Activated T-cell treated with anti-CD3 and anti-CD28 coated beads, Interleukin-2, amount 50 U/mL, for 72 hours (primary cell): ENCODE data around the gene TTLL10. TPM values are rescaled to one million over a fixed set of nuclear protein-coding genes. Genes with fewer than 3 reads are reported as not detected.
"Not testable (repeated sequence)": the region's sequence is repeated elsewhere in the genome, so short reads cannot be mapped to it uniquely, and the experiment has no call there.

Source experiments
- ATAC-seq, 2 donors: fragments of 150-1000 bp; cut with Tn5 transposase; replicated peaks in 1 of 2; 2 replicates each; pipeline ENCODE4 v1.10.0; 2021; ENCODE audit warnings: moderate library complexity in 2 of 2, mild to moderate bottlenecking in 1 of 2
- DNase-seq, 2 donors: peaks; one replicate each; pipeline ENCODE4 v3.0.0; 2021 to 2022; ENCODE audit warnings: mixed read lengths in 1 of 2
- H3K27ac Mint-ChIP-seq: one replicate; pipeline ENCODE4 v1.8.0; 2022; ENCODE audit warnings: mild to moderate bottlenecking, moderate library complexity, mixed read lengths
- H3K27me3 Mint-ChIP-seq: one replicate; pipeline ENCODE4 v1.8.0; 2022; ENCODE audit warnings: low read depth, mixed read lengths
- H3K36me3 Mint-ChIP-seq, 2 donors: one replicate each; pipeline ENCODE4 v1.8.0; 2022; ENCODE audit warnings: mixed read lengths in 2 of 2, mild to moderate bottlenecking in 1 of 2; ENCODE audit not compliant: insufficient read depth in 2 of 2
- H3K4me1 Mint-ChIP-seq: one replicate; pipeline ENCODE4 v1.8.0; 2022; ENCODE audit warnings: low read depth, mixed read lengths
- H3K4me3 Mint-ChIP-seq, 2 donors: one replicate each; pipeline ENCODE4 v1.8.0; 2022; ENCODE audit warnings: mild to moderate bottlenecking in 2 of 2, mixed read lengths in 2 of 2, moderate library complexity in 2 of 2
- H3K9me3 Mint-ChIP-seq, 2 donors: one replicate each; pipeline ENCODE4 v1.8.0; 2022; ENCODE audit warnings: mixed read lengths in 2 of 2
- total RNA-seq, 2 donors: library from RNA; stranded (reverse); gene quantifications; one replicate each; pipeline ENCODE4 v1.2.3, GENCODE V29; 2022

The TTLL10 gene
- total RNA-seq, 2 donors from 2014 or later: 0.36 TPM; not detected in 1

- Mint-ChIP-seq H3K36me3 (no peaks in the 10 kb centered on the region), H3K27me3 (no peaks in the 10 kb centered on the region), H3K4me3 (no peak overlapping the region), H3K27ac (no peak overlapping the region), H3K4me1 (peaks cover 14% of the 10 kb centered on the region), H3K9me3 (no peaks in the 10 kb centered on the region)
- ATAC-seq: no peak
- no peak for DNase-seq
These were observed 39.2 kb upstream of the TTLL10 start for GRCh38 chr1:1134300-1134970.

GRCh38 chr1:1135339-1136136 lies 38.1 kb upstream of the TTLL10 start:
- Mint-ChIP-seq H3K9me3 (no peaks in the 10 kb centered on the region), H3K27ac (no peak overlapping the region), H3K27me3 (no peaks in the 10 kb centered on the region), H3K4me1 (peaks cover 14% of the 10 kb centered on the region), H3K36me3 (no peaks in the 10 kb centered on the region), H3K4me3 (no peak overlapping the region)
- DNase-seq: no peak
- ATAC-seq: no peak

- Mint-ChIP-seq H3K36me3 (no peaks in the 10 kb centered on the region), H3K27ac (no peak overlapping the region), H3K4me1 (peaks cover 14% of the 10 kb centered on the region), H3K27me3 (no peaks in the 10 kb centered on the region), H3K4me3 (peak overlapping the region; percentile 13 to 58), H3K9me3 (no peaks in the 10 kb centered on the region)
- ATAC-seq: peak; percentile 40 to 48
- DNase-seq: peak in 1 of 2 donors; percentile 26
These were observed 37.0 kb upstream of the TTLL10 start for GRCh38 chr1:1136547-1137230.

GRCh38 chr1:1137256-1138045 lies 36.2 kb upstream of the TTLL10 start:
- DNase-seq (peak; percentile 85 to 87), ATAC-seq (peak; percentile 91)
- H3K4me1 Mint-ChIP-seq: peaks cover 19% of the 10 kb centered on the region
- peak overlapping the region; percentile 87 for H3K27ac Mint-ChIP-seq
- H3K4me3 Mint-ChIP-seq: peak overlapping the region; percentile 78 to 87
- H3K36me3 Mint-ChIP-seq: no peaks in the 10 kb centered on the region
- H3K9me3 Mint-ChIP-seq: no peaks in the 10 kb centered on the region
- no peaks in the 10 kb centered on the region for H3K27me3 Mint-ChIP-seq

GRCh38 chr1:1140673-1141072 lies 33.0 kb upstream of the TTLL10 start:
- Mint-ChIP-seq H3K4me3 (no peak overlapping the region), H3K27ac (no peak overlapping the region), H3K9me3 (no peaks in the 10 kb centered on the region), H3K4me1 (peaks cover 37% of the 10 kb centered on the region), H3K27me3 (no peaks in the 10 kb centered on the region), H3K36me3 (no peaks in the 10 kb centered on the region)
- no peak for DNase-seq
- no peak for ATAC-seq

- Mint-ChIP-seq H3K9me3 (no peaks in the 10 kb centered on the region), H3K36me3 (no peaks in the 10 kb centered on the region), H3K27me3 (no peaks in the 10 kb centered on the region), H3K27ac (no peak overlapping the region), H3K4me3 (no peak overlapping the region), H3K4me1 (peaks cover 32% of the 10 kb centered on the region)
- DNase-seq (no peak), ATAC-seq (no peak)
These were observed 32.3 kb upstream of the TTLL10 start for GRCh38 chr1:1141244-1141910.

- Mint-ChIP-seq H3K4me3 (peak overlapping the region in 1 of 2 donors; percentile 75), H3K4me1 (peaks cover 30% of the 10 kb centered on the region), H3K36me3 (no peaks in the 10 kb centered on the region), H3K27ac (no peak overlapping the region), H3K9me3 (no peaks in the 10 kb centered on the region), H3K27me3 (no peaks in the 10 kb centered on the region)
- ATAC-seq (no peak), DNase-seq (no peak)
These were observed 31.8 kb upstream of the TTLL10 start for GRCh38 chr1:1141911-1142250.

GRCh38 chr1:1142352-1142751 lies 31.3 kb upstream of the TTLL10 start:
- not testable (repeated sequence) for ATAC-seq, H3K27ac Mint-ChIP-seq, H3K36me3 Mint-ChIP-seq, H3K27me3 Mint-ChIP-seq, H3K9me3 Mint-ChIP-seq
- Mint-ChIP-seq H3K4me3 (peak overlapping the region in 1 of 2 donors; percentile 75), H3K4me1 (peaks cover 29% of the 10 kb centered on the region)
- DNase-seq: peak; percentile 37 to 52

GRCh38 chr1:1142844-1143243 lies 30.8 kb upstream of the TTLL10 start:
- peaks cover 24% of the 10 kb centered on the region for H3K4me1 Mint-ChIP-seq
- ATAC-seq (no peak), DNase-seq (no peak)
- H3K27me3 Mint-ChIP-seq: no peaks in the 10 kb centered on the region
- H3K9me3 Mint-ChIP-seq: no peaks in the 10 kb centered on the region
- H3K4me3 Mint-ChIP-seq: peak overlapping the region in 1 of 2 donors; percentile 75
- H3K27ac Mint-ChIP-seq: no peak overlapping the region
- no peaks in the 10 kb centered on the region for H3K36me3 Mint-ChIP-seq

- Mint-ChIP-seq H3K4me1 (peaks cover 22% of the 10 kb centered on the region), H3K27me3 (no peaks in the 10 kb centered on the region), H3K36me3 (no peaks in the 10 kb centered on the region), H3K9me3 (no peaks in the 10 kb centered on the region), H3K4me3 (peak overlapping the region; percentile 71 to 75), H3K27ac (peak overlapping the region; percentile 83)
- no peak for ATAC-seq
- no peak for DNase-seq
These were observed 30.0 kb upstream of the TTLL10 start for GRCh38 chr1:1143636-1144035.

GRCh38 chr1:1144122-1144842 lies 29.4 kb upstream of the TTLL10 start:
- Mint-ChIP-seq H3K4me1 (peaks cover 22% of the 10 kb centered on the region), H3K4me3 (peak overlapping the region; percentile 71 to 75), H3K36me3 (no peaks in the 10 kb centered on the region), H3K27me3 (no peaks in the 10 kb centered on the region), H3K9me3 (no peaks in the 10 kb centered on the region), H3K27ac (peak overlapping the region; percentile 83)
- peak; percentile 89 to 93 for ATAC-seq
- peak; percentile 75 to 77 for DNase-seq
